Aorta (tissue), 5 donors: ENCODE data around the gene SFI1. TPM values are rescaled to one million over a fixed set of nuclear protein-coding genes. Genes with fewer than 3 reads are reported as not detected.
A peak's percentile ranks its signal among the peaks of the same experiment; 100 is the strongest.

Experiments
- ATAC-seq: fragments of 200-7000 bp; cut with Tn5 transposase; one replicate; pipeline ENCODE4 v1.9.1; 2022; ENCODE audit warnings: moderate library complexity; ENCODE audit not compliant: low FRiP score
- DNase-seq, 2 donors: peaks; one replicate each; pipeline ENCODE4 v3.0.0-alpha.2; 2020
- H3K27ac ChIP-seq, 2 donors: one replicate each; pipeline ENCODE4 v1.5.1; 2013; ENCODE audit warnings: low read length in 2 of 2, mild to moderate bottlenecking in 2 of 2, moderate library complexity in 2 of 2, control low read depth in 1 of 2, inconsistent platforms in 1 of 2, low read depth in 1 of 2
- H3K27me3 ChIP-seq, 2 donors: one replicate each; pipeline ENCODE4 v1.6.1; 2013; ENCODE audit warnings: control low read depth in 1 of 2, low read length in 1 of 2, mild to moderate bottlenecking in 1 of 2, moderate library complexity in 1 of 2; ENCODE audit not compliant: insufficient read depth in 2 of 2, control insufficient read depth in 1 of 2
- H3K36me3 ChIP-seq, 2 donors: one replicate each; pipeline ENCODE4 v1.6.1; 2013; ENCODE audit warnings: control low read depth in 1 of 2, low read length in 1 of 2, mild to moderate bottlenecking in 1 of 2; ENCODE audit not compliant: insufficient read depth in 2 of 2, control insufficient read depth in 1 of 2
- H3K4me1 ChIP-seq, 2 donors: one replicate each; pipeline ENCODE4 v1.6.1; 2013; ENCODE audit warnings: low read length in 2 of 2, control low read depth in 1 of 2, mild to moderate bottlenecking in 1 of 2, moderate library complexity in 1 of 2; ENCODE audit not compliant: insufficient read depth in 2 of 2, control insufficient read depth in 1 of 2
- H3K4me3 ChIP-seq, 2 donors: one replicate each; pipeline ENCODE4 v1.5.1; 2013; ENCODE audit warnings: low read length in 2 of 2, control low read depth in 1 of 2, mild to moderate bottlenecking in 1 of 2
- H3K9me3 ChIP-seq: one replicate; pipeline ENCODE4 v1.6.1; 2013; ENCODE audit warnings: mild to moderate bottlenecking, low read length; ENCODE audit not compliant: control insufficient read depth
- WGBS, 2 donors: extraction: QIAGEN DNeasy Blood & Tissue Kit; methylation state at CpG; one replicate each; pipeline ENCODE4 v1.1.7; 2013; 5-methylcytosine and 5-hydroxymethylcytosine counted together
- intact Hi-C, 2 donors: fragments of 100-400 bp; cut with DNase I; formaldehyde crosslinking; loops; one replicate each; pipeline versions ENCODE4 v1.14.2 to v1.15.0; 2022
- polyA plus RNA-seq, 2 donors: library from polyadenylated mRNA; stranded (reverse); fragments of 200-250 nt; gene quantifications; one replicate each; pipeline ENCODE4 v1.2.3, GENCODE V29; 2013
- total RNA-seq, 2 donors: library from RNA; stranded (reverse); fragmentation: NEBNext Ultra II Directional; extraction: Animal tissue kit (Norgen Biotek cat#: 25700); gene quantifications; one replicate each; pipeline ENCODE4 v1.2.1, GENCODE V29; 2021
- donor health status: healthy with polysubstance abuse.
- donor health status: Bipolar disorder and iron deficiency.
- donor health status: DM: no; HTN: no; CAD: no.
- donor health status: DM: no; HTN: no; CAD: no.
- donor health status: DM: yes; HTN: yes; CAD: no.

Gene SFI1
- total and polyA plus RNA-seq, 4 donors: 17.5 to 116 (median 38.0) TPM

DNA sequence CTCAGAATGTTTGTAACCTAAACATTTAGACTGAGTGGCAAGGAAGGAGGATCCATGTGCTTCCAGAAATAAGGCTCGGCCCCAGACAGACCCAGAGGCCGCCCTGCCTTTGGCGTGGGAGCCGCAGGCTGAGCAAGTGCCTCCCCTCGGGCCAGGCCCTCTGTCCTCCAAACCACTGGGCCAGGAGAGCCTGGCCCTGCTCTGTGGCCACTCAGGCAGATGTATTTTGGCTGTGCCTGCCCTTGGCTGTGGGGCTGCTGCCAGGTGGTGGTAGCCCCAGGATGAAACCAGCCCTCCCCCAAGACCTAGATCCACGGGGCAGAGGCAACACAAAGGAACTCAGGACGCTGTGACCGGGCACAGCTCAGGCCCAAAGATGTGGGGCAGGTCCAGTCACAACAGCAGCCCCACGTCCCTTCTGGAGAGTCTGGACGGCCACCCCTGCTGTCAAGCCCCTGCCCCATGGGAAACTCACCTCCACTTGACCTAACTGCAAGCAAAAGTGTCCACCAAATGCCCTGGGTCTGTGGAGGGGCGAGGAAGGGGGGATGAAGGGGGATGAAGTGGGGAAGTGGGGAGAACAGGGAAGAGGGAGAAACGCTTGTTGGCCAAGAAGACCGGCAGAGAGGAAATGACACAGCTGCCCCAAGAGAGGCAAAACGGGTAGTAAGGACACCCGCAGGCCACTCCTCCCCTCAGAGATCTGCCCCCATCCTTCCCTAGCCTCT lies 141.7 kb downstream of the SFI1 start:
- Histone ChIP-seq H3K9me3 (no peaks in the 10 kb centered on the region), H3K4me3 (no peak overlapping the region), H3K27me3 (no peaks in the 10 kb centered on the region), H3K36me3 (no peaks in the 10 kb centered on the region), H3K27ac (peak overlapping the region in 1 of 2 donors; percentile 5), H3K4me1 (no peaks in the 10 kb centered on the region)
- WGBS, 2 donors: 49 to 50% methylated on average over 15 of the region's 15 CpGs
- peak; percentile 56 for ATAC-seq
- DNase-seq: peak in 1 of 2 donors; percentile 77
- intact Hi-C loops: no loop called here

GRCh38 chr22:31639436-31640039 lies 143.2 kb downstream of the SFI1 start:
- no peaks in the 10 kb centered on the region for H3K9me3 ChIP-seq
- no peaks in the 10 kb centered on the region for H3K36me3 ChIP-seq
- H3K27ac ChIP-seq: no peak overlapping the region
- no peak overlapping the region for H3K4me3 ChIP-seq
- no peaks in the 10 kb centered on the region for H3K4me1 ChIP-seq
- ATAC-seq (no peak), DNase-seq (no peak)
- intact Hi-C loops: no loop called here
- WGBS, 2 donors: 91 to 92% methylated on average over 4 of the region's 4 CpGs
- no peaks in the 10 kb centered on the region for H3K27me3 ChIP-seq

GRCh38 chr22:31646186-31647019 lies 150.1 kb downstream of the SFI1 start:
- no peak for ATAC-seq
- H3K4me3 ChIP-seq: no peak overlapping the region
- H3K4me1 ChIP-seq: no peaks in the 10 kb centered on the region
- H3K36me3 ChIP-seq: peaks cover 4% of the 10 kb centered on the region in 2 donors
- H3K9me3 ChIP-seq: no peaks in the 10 kb centered on the region
- WGBS, 2 donors: 77 to 81% methylated on average over 6 of the region's 6 CpGs
- DNase-seq: peak in 1 of 2 donors; percentile 17
- H3K27ac ChIP-seq: no peak overlapping the region
- intact Hi-C loops: no loop called here
- H3K27me3 ChIP-seq: no peaks in the 10 kb centered on the region

DNA sequence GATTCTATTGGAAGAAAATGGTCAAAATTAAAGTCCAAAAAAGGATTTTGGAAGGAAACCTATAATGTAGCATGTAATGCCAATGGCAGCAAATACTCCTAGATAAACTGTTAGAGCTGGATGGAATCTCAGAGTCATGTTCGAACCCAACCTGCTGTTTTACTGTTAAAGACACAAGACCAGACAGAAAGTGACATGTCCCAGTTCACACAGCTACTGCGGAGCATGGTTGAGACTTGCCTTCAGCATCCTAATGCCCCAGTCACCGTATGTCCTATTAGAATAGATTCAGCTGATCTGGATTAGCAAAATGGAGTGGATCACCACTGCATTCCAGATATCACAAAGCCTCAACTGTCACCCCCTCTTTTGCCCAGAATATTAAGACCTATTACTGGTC lies 150.7 kb downstream of the SFI1 start:
- peaks cover 4% of the 10 kb centered on the region in 2 donors for H3K36me3 ChIP-seq
- no peak for ATAC-seq
- no peak overlapping the region for H3K27ac ChIP-seq
- no peak for DNase-seq
- no peaks in the 10 kb centered on the region for H3K4me1 ChIP-seq
- no peaks in the 10 kb centered on the region for H3K9me3 ChIP-seq
- intact Hi-C loops: no loop called here
- H3K27me3 ChIP-seq: no peaks in the 10 kb centered on the region
- 92 to 93% methylated on average over 3 of the region's 3 CpGs for WGBS, 2 donors
- H3K4me3 ChIP-seq: no peak overlapping the region

DNA sequence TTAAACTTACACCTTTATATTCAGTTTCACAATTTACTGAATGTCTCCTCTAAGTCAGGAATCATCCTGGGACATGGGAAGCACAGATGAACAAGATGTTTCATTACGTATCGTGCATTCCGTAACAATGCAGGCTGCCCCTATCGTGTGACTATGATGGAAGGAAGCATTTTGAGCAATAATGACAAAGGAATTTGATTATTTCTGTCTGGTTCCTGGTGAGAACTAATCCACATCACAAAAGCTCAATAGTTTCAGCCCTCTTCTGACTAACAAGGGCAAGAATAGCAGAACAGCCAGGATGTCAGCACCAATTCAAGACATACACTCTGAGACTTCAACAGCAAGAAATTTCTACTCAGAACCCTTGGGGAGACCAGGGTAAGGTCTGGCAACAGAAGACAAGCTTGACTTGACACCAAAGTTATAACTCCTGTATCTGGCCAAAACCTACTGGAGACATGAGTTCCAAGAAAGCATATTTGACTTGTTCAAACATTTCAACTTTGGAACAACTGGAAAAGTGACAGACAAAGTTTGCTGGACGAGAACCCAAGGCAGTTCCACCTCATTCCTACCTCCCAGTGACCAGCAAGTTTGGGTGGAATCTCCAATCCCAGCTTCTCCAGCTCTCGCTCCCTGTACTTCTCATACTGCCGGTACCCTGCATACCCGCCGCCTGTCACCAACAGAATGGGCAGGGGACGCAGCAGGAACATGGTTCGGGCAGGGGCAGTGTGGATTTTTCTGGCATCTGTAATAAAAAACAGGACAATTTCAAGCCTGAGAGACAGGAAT lies 151.4 kb downstream of the SFI1 start:
- 81 to 82% methylated on average over 11 of the region's 11 CpGs for WGBS, 2 donors
- H3K9me3 ChIP-seq: no peaks in the 10 kb centered on the region
- DNase-seq: no peak
- H3K36me3 ChIP-seq: peaks cover 4% of the 10 kb centered on the region in 2 donors
- no peaks in the 10 kb centered on the region for H3K4me1 ChIP-seq
- H3K27ac ChIP-seq: no peak overlapping the region
- H3K27me3 ChIP-seq: no peaks in the 10 kb centered on the region
- no peak overlapping the region for H3K4me3 ChIP-seq
- no peak for ATAC-seq
- intact Hi-C loops: no loop called here

DNA sequence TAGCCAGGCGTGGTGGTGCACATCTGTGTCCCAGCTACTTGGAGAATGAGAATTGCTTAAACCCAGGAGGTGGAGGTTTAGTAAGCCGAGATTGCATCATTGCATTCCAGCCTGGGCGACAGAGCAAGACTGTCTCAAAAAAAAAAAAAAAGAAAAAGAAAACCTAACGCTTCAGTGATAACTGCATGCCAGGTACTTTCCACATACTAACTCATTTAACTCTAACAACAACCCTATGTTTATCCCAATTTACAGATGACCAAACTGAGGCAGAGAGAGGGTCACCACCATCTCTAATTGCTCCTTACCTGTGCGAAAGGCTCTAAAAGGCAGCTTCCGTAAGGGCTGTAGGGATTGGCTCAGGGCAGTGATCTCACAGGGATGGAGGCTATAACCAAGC lies 154.1 kb downstream of the SFI1 start:
- intact Hi-C loops: no loop called here
- 66 to 68% methylated on average over 6 of the region's 6 CpGs for WGBS, 2 donors
- Histone ChIP-seq H3K9me3 (no peaks in the 10 kb centered on the region), H3K4me3 (no peak overlapping the region), H3K36me3 (peaks cover 4 to 6% of the 10 kb centered on the region in 2 donors), H3K27ac (no peak overlapping the region), H3K27me3 (no peaks in the 10 kb centered on the region), H3K4me1 (peaks cover 0 to 1% of the 10 kb centered on the region in 2 donors)
- ATAC-seq (no peak), DNase-seq (peak in 1 of 2 donors; percentile 22)

DNA sequence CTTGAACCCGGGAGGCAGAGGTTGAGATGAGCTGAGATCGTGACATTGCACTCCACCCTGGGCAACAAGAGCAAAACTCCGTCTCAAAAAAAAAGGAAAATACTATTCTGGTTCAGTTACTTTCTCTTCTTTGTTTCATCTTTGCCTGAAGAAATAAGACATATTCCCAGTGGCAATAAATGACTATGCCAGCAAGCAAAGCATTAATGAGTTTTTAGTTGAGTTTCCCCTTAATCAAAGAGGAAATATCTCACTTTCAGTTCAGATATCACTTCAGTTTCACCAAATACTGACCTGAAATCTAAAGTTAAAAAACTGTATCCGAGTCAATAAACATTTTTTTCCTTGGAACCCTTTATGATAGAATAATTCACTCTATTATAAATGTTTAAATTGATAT lies 155.3 kb downstream of the SFI1 start:
- H3K4me1 ChIP-seq: peaks cover 0 to 1% of the 10 kb centered on the region in 2 donors
- intact Hi-C loops: no loop called here
- DNase-seq: no peak
- no peak for ATAC-seq
- H3K9me3 ChIP-seq: no peaks in the 10 kb centered on the region
- no peak overlapping the region for H3K4me3 ChIP-seq
- no peak overlapping the region for H3K27ac ChIP-seq
- no peaks in the 10 kb centered on the region for H3K27me3 ChIP-seq
- WGBS, 2 donors: 90 to 91% methylated on average over 4 of the region's 4 CpGs
- peaks cover under 1 to 6% of the 10 kb centered on the region in 2 donors for H3K36me3 ChIP-seq

GRCh38 chr22:31652088-31652487 lies 155.8 kb downstream of the SFI1 start:
- H3K27me3 ChIP-seq: no peaks in the 10 kb centered on the region
- ATAC-seq (no peak), DNase-seq (no peak)
- peaks cover 0 to 6% of the 10 kb centered on the region in 2 donors for H3K36me3 ChIP-seq
- intact Hi-C loops: no loop called here
- H3K9me3 ChIP-seq: no peaks in the 10 kb centered on the region
- H3K4me3 ChIP-seq: no peak overlapping the region
- peaks cover 0 to 1% of the 10 kb centered on the region in 2 donors for H3K4me1 ChIP-seq
- no peak overlapping the region for H3K27ac ChIP-seq
- WGBS, 2 donors: 82 to 90% methylated on average over 9 of the region's 9 CpGs
